ENCODE measurements around the gene TAS2R3. TPM values are rescaled to one million over a fixed set of nuclear protein-coding genes. Genes with fewer than 3 reads are reported as not detected.

Gene TAS2R3
- total RNA-seq, 2 experiments from 2014 or later, result 0.69 to 1.1 TPM

- Mint-ChIP-seq H3K9me3 (ENCODE audit: low read depth) (no peaks in the 10 kb centered on the region), H3K4me1 (no peaks in the 10 kb centered on the region), H3K4me3 (no peak overlapping the region), H3K27me3 (no peaks in the 10 kb centered on the region), H3K27ac (no peak overlapping the region), H3K36me3 (ENCODE audit: low read depth) (peaks cover 15% of the 10 kb centered on the region)
- CTCF ChIA-PET, result interaction anchor here (1.2 kb wide), 1 partner anchor 21 kb away, joined by 3 read pairs; no protein-coding TSS in a partner anchor
- POLR2A ChIA-PET, result no interaction called here
- DNase-seq (no peak), ATAC-seq (no peak)
- intact Hi-C loops (cut with DNase I, micrococcal nuclease), result no loop called here
Observed at GRCh38 chr7:141788296-141788695, 24.4 kb downstream of the TAS2R3 start.

GRCh38 chr7:141789917-141790316, 26.0 kb downstream of the TAS2R3 start, which contains the start of gene TAS2R5:
TAS2R5 (plus strand) TSS chr7:141790217; CDS start chr7:141790362, 145 bp downstream.
- Mint-ChIP-seq H3K4me1 (no peaks in the 10 kb centered on the region), H3K4me3 (no peak within 1 kb of the TSS), H3K27ac (no peak within 1 kb of the TSS), H3K27me3 (no peaks in the 10 kb centered on the region), H3K36me3 (ENCODE audit: low read depth) (peaks cover 15% of the 10 kb centered on the region), H3K9me3 (ENCODE audit: low read depth) (no peaks in the 10 kb centered on the region)
- intact Hi-C loops (cut with DNase I, micrococcal nuclease), result no loop called here
- CTCF ChIA-PET, result no interaction called here
- POLR2A ChIA-PET, result interaction anchor here (0.5 kb wide), 1 partner anchor 66 kb away, joined by 3 read pairs; no protein-coding TSS in a partner anchor
- ATAC-seq, result no peak
- no peak for DNase-seq

GRCh38 chr7:141792526-141792925, 28.6 kb downstream of the TAS2R3 start:
- Mint-ChIP-seq H3K4me3 (no peak overlapping the region), H3K27me3 (no peaks in the 10 kb centered on the region), H3K9me3 (ENCODE audit: low read depth) (no peaks in the 10 kb centered on the region), H3K36me3 (ENCODE audit: low read depth) (peaks cover 19% of the 10 kb centered on the region), H3K27ac (no peak overlapping the region), H3K4me1 (no peaks in the 10 kb centered on the region)
- no peak for DNase-seq
- POLR2A ChIA-PET, result no interaction called here
- CTCF ChIA-PET, result interaction anchor here (0.6 to 0.9 kb wide), 2 partner anchors 10 to 113 kb away, joined by 3 to 4 read pairs; no protein-coding TSS in a partner anchor
- intact Hi-C loops (cut with DNase I, micrococcal nuclease), result no loop called here
- no peak for ATAC-seq

Other genes with a start within 250 kb of the TAS2R3 start
- 10 to 100 TPM; 49.7 to 52.9 TPM for gene AGK, start 212.7 kb upstream of the TAS2R3 start, total RNA-seq
- 10 to 100 TPM; 21.2 to 27.6 TPM for gene DENND11, start 61.9 kb upstream of the TAS2R3 start, total RNA-seq
- not detected for gene WEE2, start 55.7 kb upstream of the TAS2R3 start, total RNA-seq
- 100 to 1,000 TPM; 183 to 245 TPM for gene SSBP1, start 25.7 kb upstream of the TAS2R3 start, total RNA-seq
- gene TAS2R4, start 12.6 kb downstream of the TAS2R3 start, total RNA-seq, result under 1 TPM; 0.60 to 0.62 TPM
- 1 to 10 TPM in 1 of 2 experiments, under 1 TPM in 1; 0.75 to 1.4 TPM for gene TAS2R5, start 26.1 kb downstream of the TAS2R3 start, total RNA-seq
- gene PRSS37, start 77.4 kb downstream of the TAS2R3 start, total RNA-seq, result not detected
- not detected for gene OR9A4, start 152.3 kb downstream of the TAS2R3 start, total RNA-seq
- gene CLEC5A, start 182.9 kb downstream of the TAS2R3 start, total RNA-seq, result not detected
- not detected for gene TAS2R38, start 209.7 kb downstream of the TAS2R3 start, total RNA-seq
- gene MGAM, start 231.8 kb downstream of the TAS2R3 start, total RNA-seq, result under 1 TPM in 1 of 2 experiments, not detected in 1; 0.27 TPM

All from activated CD4-positive, alpha-beta T cell treated with anti-CD3 and anti-CD28 coated beads for 36 hours (primary cell).